ENCODE data around the gene CNBD2.
"Not testable (repeated sequence)": the region's sequence is repeated elsewhere in the genome, so short reads cannot be mapped to it uniquely, and the experiment has no call there.

Gene CNBD2

DNA sequence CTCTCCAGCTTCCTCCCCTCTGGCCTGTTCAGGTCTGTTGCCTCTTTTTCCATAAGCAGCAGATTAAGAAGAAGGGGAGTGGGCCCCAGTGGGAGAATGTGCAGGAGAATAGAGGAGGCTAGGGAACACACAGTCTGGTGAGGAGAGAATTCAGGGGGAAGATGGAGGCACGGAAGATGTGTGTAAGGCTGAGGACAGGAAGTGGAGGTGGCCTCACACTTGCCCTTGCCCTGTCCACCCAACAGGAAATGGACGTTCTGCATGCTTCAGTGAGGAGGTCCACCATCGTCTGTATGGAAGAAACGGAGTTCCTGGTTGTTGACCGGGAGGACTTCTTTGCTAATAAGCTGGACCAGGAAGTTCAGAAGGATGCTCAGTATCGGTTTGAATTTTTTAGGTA, 16.0 kb downstream of the CNBD2 start:
- no peak overlapping the region for H3K4me3 ChIP-seq (ENCODE audit: control insufficient read depth, low read depth, low read length)
- TF ChIP-seq, protein P1, sequence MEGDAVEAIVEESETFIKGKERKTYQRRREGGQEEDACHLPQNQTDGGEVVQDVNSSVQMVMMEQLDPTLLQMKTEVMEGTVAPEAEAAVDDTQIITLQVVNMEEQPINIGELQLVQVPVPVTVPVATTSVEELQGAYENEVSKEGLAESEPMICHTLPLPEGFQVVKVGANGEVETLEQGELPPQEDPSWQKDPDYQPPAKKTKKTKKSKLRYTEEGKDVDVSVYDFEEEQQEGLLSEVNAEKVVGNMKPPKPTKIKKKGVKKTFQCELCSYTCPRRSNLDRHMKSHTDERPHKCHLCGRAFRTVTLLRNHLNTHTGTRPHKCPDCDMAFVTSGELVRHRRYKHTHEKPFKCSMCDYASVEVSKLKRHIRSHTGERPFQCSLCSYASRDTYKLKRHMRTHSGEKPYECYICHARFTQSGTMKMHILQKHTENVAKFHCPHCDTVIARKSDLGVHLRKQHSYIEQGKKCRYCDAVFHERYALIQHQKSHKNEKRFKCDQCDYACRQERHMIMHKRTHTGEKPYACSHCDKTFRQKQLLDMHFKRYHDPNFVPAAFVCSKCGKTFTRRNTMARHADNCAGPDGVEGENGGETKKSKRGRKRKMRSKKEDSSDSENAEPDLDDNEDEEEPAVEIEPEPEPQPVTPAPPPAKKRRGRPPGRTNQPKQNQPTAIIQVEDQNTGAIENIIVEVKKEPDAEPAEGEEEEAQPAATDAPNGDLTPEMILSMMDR (conservative IDR thresholded peaks at IDR 0.05; ENCODE audit: control insufficient read depth, insufficient read depth, low read depth, low read length), result no peak
- DNase-seq (ENCODE audit: low read depth), result no peak

DNA sequence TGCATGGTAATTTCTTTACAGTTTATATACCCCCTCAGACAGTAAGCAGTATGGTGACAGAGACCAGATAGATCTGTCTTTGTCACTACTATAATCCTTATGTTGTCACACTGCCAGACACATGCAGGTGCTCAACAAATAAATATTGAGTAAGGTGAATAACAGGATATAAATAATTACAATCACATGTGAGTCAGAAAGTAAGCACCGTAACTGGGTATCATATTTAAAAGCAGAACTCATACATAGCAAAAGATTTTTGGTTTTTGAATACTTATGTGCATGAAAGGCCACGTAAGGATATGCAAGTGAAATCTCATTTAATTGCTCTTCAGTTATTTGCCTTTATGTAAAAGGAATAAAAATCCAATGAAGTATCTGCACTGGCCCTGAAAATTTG, 17.4 kb downstream of the CNBD2 start:
- no peak for DNase-seq (ENCODE audit: low read depth)
- TF ChIP-seq, protein P1 (conservative IDR thresholded peaks at IDR 0.05; ENCODE audit: control insufficient read depth, insufficient read depth, low read depth, low read length), result no peak
- no peak overlapping the region for H3K4me3 ChIP-seq (ENCODE audit: control insufficient read depth, low read depth, low read length)

DNA sequence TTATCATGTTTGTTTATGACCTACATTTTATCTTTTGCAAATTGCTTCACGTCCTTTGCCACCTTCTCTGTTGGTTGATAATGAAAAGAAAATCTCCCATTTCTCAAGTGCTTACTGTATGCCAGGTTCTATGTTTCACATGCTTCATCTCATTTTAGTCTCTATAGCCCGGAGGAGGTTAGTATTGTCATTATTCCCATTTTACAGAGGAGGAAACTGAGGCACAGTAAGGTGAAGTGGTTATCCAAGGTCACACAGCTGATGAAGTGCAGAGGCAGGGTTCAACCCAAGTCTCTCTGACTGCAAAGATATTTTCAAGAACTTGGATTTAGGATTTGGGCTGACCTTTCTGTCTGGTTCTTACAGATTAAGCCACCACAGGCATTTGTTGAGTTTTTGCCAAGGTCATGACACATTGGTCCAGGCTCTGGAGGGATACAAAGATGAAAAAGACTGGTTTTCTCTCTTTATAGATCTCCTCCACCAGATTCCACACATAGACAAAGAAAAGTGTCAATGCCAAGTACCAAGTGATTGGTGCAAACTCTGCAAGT, 20.6 kb downstream of the CNBD2 start:
- peak; percentile 36 for DNase-seq (ENCODE audit: low read depth)
- TF ChIP-seq, protein P1 (conservative IDR thresholded peaks at IDR 0.05; ENCODE audit: control insufficient read depth, insufficient read depth, low read depth, low read length), result no peak
- no peak overlapping the region for H3K4me3 ChIP-seq (ENCODE audit: control insufficient read depth, low read depth, low read length)

DNA sequence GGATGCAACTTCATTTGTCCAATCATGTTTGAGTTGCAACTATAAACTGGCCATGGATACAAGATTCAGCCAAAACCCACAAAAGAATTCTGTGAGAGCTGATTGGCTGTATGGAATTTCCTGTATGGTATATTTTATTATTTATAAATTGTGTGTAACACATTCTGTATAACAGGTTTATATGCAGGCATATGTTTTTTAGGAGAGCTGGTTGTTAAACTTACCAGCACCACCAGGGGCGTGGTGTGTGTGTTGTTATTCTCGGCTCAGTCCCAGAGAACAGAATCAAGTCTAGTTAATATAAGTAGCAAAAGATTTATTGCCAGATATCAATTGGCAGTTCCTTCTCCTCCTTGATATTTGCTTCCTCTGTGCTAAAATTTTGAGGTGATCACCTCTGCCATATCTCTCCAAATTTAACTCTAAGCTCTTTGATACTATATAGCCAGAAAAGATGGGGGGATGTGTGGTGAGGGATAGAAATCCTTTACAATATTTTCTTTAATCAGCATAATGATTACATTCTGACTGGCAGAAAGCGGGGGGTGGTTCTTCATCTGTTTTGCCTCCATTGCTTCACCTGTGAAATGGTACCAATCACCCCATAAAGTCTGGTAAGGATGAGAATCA, 22.9 kb downstream of the CNBD2 start:
- TF ChIP-seq, protein P1 (conservative IDR thresholded peaks at IDR 0.05; ENCODE audit: control insufficient read depth, insufficient read depth, low read depth, low read length), result peak; percentile 58
- peak; percentile 32 for DNase-seq (ENCODE audit: low read depth)
- no peak overlapping the region for H3K4me3 ChIP-seq (ENCODE audit: control insufficient read depth, low read depth, low read length)

DNA sequence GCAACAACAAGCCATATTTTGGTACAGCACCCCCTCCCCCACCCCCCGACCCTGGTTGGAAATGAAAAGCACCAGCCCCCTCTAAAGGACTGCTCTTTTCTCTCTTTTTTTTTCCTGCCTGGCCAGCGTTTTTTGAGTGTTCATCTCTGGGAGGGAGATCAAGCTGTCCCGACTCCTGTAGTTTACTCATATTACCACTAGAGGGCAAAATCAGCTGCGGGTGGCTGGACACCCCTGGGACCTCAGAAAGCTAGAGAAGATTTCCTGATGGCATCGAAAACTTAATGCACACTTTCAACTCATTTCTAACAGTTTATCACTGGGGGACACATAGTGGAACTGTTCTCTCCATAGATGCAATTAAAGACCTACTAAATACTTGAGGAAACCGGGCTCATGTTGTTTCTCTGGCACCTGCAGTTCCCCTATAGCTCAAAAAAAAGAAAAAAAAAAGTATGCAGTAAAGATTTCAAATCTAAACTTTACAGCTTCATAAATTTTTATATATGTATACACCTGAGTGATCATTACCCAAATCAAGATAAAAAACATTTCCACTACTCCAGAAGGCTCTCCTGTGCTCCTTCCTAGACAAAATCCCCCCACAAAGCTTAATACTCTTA, 24.4 kb downstream of the CNBD2 start:
- DNase-seq (ENCODE audit: low read depth), result peak; percentile 63
- TF ChIP-seq, protein P1 (conservative IDR thresholded peaks at IDR 0.05; ENCODE audit: control insufficient read depth, insufficient read depth, low read depth, low read length), result peak; percentile 85
- no peak overlapping the region for H3K4me3 ChIP-seq (ENCODE audit: control insufficient read depth, low read depth, low read length)

DNA sequence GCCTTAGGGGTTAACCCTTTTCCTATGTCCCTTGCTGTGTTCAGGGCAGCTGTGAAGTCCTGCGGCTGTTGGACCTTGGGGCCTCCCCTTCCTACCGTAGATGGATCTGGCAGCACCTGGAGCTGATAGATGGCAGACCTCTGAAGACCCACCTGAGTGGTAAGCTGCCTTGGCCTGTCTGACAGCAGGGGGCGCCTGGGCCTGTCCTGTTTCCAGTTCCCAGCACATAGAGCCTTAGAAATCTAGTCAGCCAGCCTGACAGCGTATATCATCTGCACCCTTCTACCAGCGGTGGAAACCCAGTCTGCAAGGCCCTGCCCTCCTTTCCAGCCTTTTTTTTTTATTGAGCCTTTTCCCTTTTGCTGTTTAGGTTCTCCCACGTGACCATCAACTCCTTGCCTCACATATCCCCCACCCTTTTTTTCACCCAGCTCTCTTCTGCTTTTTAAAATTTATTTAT, 26.6 kb downstream of the CNBD2 start:
- no peak overlapping the region for H3K4me3 ChIP-seq (ENCODE audit: control insufficient read depth, low read depth, low read length)
- peak; percentile 78 for DNase-seq (ENCODE audit: low read depth)
- TF ChIP-seq, protein P1 (conservative IDR thresholded peaks at IDR 0.05; ENCODE audit: control insufficient read depth, insufficient read depth, low read depth, low read length), result peak; percentile 97

DNA sequence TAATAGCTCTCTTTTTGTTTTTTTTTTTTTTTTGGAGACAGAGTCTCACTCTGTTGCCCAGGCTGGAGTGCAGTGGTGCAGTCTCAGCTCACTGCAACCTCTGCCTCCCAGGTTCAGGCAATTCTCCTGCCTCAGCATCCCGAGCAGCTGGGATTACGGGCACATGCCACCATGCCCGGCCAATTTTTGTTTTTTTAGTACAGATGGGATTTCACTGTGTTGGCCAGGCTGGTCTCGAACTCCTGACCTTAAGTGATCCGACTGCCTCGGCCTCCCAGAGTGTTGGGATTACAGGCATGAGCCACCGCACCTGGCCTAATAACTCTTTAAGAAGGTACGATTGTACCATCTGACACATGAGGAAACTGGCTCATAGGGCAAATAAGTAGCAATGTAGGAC, 28.1 kb downstream of the CNBD2 start:
- not testable (repeated sequence) for DNase-seq (ENCODE audit: low read depth)

DNA sequence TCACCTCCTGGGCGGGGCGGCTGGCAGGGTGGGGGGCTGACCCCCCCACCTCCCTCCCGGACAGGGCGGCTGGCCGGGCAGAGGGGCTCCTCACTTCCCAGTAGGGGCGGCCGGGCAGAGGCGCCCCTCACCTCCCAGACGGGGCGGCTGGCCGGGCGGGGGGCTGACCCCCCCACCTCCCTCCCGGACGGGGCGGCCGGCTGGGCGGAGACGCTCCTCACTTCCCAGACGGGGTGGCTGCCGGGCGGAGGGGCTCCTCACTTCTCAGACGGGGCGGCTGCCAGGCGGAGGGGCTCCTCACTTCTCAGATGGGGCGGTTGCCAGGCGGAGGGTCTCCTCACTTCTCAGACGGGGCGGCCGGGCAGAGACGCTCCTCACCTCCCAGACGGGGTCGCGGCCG, 32.9 kb downstream of the CNBD2 start:
- H3K4me3 ChIP-seq (ENCODE audit: control insufficient read depth, low read depth, low read length); DNase-seq (ENCODE audit: low read depth): not testable (repeated sequence)

More for the DNA sequence above, 28.1 kb downstream of the CNBD2 start:
- H3K4me3 ChIP-seq (ENCODE audit: control insufficient read depth, low read depth, low read length), result not testable (repeated sequence)

All from fibroblast of mammary gland (primary cell).